Kidney (tissue), 14 donors: ENCODE data around the gene C4orf36. TPM values are rescaled to one million over a fixed set of nuclear protein-coding genes. Genes with fewer than 3 reads are reported as not detected.

ENCODE experiments used
- DNase-seq, 5 donors: peaks; one replicate each; pipeline ENCODE4 v3.0.0-alpha.2; 2013 to 2020
- FAIRE-seq: peaks from 2 replicates; lab custom pipeline; 2012; peaks lifted over from hg19 to GRCh38; lab: Jason Lieb, UNC
- H3K27ac ChIP-seq, 2 donors: one replicate each; pipeline ENCODE4 v1.7.0; 2013; ENCODE audit warnings: low read depth in 2 of 2, low read length in 2 of 2, inconsistent platforms in 1 of 2
- H3K27me3 ChIP-seq: one replicate; pipeline ENCODE4 v1.7.1; 2013; ENCODE audit warnings: low read length, inconsistent platforms; ENCODE audit not compliant: control insufficient read depth, insufficient read depth
- H3K36me3 ChIP-seq, 3 donors: one replicate each; pipeline versions ENCODE4 v1.7.0 to v1.7.1; 2013; ENCODE audit warnings: low read length in 3 of 3, control low read depth in 1 of 3, inconsistent platforms in 1 of 3; ENCODE audit not compliant: insufficient read depth in 3 of 3, control insufficient read depth in 2 of 3
- H3K4me1 ChIP-seq, 3 donors: one replicate each; pipeline versions ENCODE4 v1.7.0 to v1.7.1; 2013; ENCODE audit warnings: low read length in 3 of 3, inconsistent platforms in 1 of 3, low read depth in 1 of 3; ENCODE audit not compliant: control insufficient read depth in 2 of 3, insufficient read depth in 2 of 3
- H3K4me3 ChIP-seq, 3 donors: one replicate each; pipeline versions ENCODE4 v1.7.0 to v1.8.1; 2013; ENCODE audit warnings: low read length in 3 of 3, control low read depth in 1 of 3, inconsistent platforms in 1 of 3
- H3K9ac ChIP-seq, 3 donors: one replicate each; pipeline versions ENCODE4 v1.7.0 to v1.7.1; 2013; ENCODE audit warnings: low read length in 3 of 3, control low read depth in 1 of 3, inconsistent platforms in 1 of 3
- H3K9me3 ChIP-seq, 3 donors: one replicate each; pipeline versions ENCODE4 v1.7.0 to v1.7.1; 2013; ENCODE audit warnings: low read length in 3 of 3, control low read depth in 1 of 3, inconsistent platforms in 1 of 3; ENCODE audit not compliant: control insufficient read depth in 2 of 3, insufficient read depth in 1 of 3
- CTCF ChIP-seq: IDR thresholded peaks from 3 replicates; pipeline ENCODE4 v1.5.1; 2012; ENCODE audit warnings: mild to moderate bottlenecking, moderate library complexity, borderline replicate concordance; ENCODE audit not compliant: insufficient read depth; ENCODE audit errors: extremely low read depth
- intact Hi-C: fragments of 100-400 bp; cut with DNase I; formaldehyde crosslinking; loops from one replicate; pipeline ENCODE4 v1.11.1; 2022
- polyA plus RNA-seq: library from polyadenylated mRNA; stranded (reverse); fragments of 350-450 nt; fragmentation: Illumina TruSeq; extraction: RNeasy Lipid Tissue Mini Kit (QIAGEN cat#74804); gene quantifications from one replicate; pipeline ENCODE4 v1.2.3, GENCODE V29; 2014; ENCODE audit warnings: low read depth, low replicate concordance; ENCODE audit not compliant: insufficient read depth
- total RNA-seq: library from RNA; stranded (reverse); fragmentation: NEBNext Ultra II Directional; extraction: Animal tissue kit (Norgen Biotek cat#: 25700); gene quantifications from one replicate; pipeline ENCODE4 v1.2.1, GENCODE V29; 2021
- donor health status: control.
- donor health status: control.
- donor health status: control.
- donor health status: control.
- donor health status: control.
- donor health status: DM: yes; HTN: yes; CAD: no.
- donor health status: Normal renal cell carcinoma (clear cell type).

C4orf36 gene
- total and polyA plus RNA-seq, 2 donors from 2014 or later: 2.0 TPM; not detected in 1

- peak within 1 kb of the TSS; percentile 92 to 97 for H3K27ac ChIP-seq
- DNase-seq (peak; percentile 95 to 99 (median 96)), FAIRE-seq (no peak)
- intact Hi-C loops: no loop called here
- H3K4me1 ChIP-seq: peaks cover 0 to 21% (median 14%) of the 10 kb centered on the region in 3 donors
- H3K4me3 ChIP-seq: peak within 1 kb of the TSS; percentile 81 to 96 (median 85)
- peaks cover 0 to 6% (median 0%) of the 10 kb centered on the region in 3 donors for H3K36me3 ChIP-seq
- TF ChIP-seq CTCF: peak; percentile 40
- no peaks in the 10 kb centered on the region for H3K27me3 ChIP-seq
- H3K9ac ChIP-seq: peak within 1 kb of the TSS; percentile 78 to 96 (median 95)
- no peaks in the 10 kb centered on the region for H3K9me3 ChIP-seq
Observed at GRCh38 chr4:86934771-86935565, 42.7 kb upstream of the C4orf36 start, which contains the start of gene AFF1. Gene AFF1 (plus strand): TSS chr4:86935011. CDS start chr4:86948534, 13,523 bp downstream.

- no peaks in the 10 kb centered on the region for H3K9me3 ChIP-seq
- H3K27ac ChIP-seq: peak overlapping the region; percentile 88 to 92
- H3K36me3 ChIP-seq: peaks cover 0 to 6% (median 0%) of the 10 kb centered on the region in 3 donors
- H3K4me3 ChIP-seq: peak overlapping the region; percentile 81 to 93 (median 85)
- peak overlapping the region; percentile 78 to 96 (median 81) for H3K9ac ChIP-seq
- no peak for TF ChIP-seq CTCF
- FAIRE-seq: no peak
- H3K4me1 ChIP-seq: peaks cover 0 to 14% (median 7%) of the 10 kb centered on the region in 3 donors
- intact Hi-C loops: no loop called here
- peak in 1 of 5 donors; percentile 50 for DNase-seq
- H3K27me3 ChIP-seq: no peaks in the 10 kb centered on the region
Observed at GRCh38 chr4:86934147-86934770, 42.0 kb upstream of the C4orf36 start.

- Histone ChIP-seq H3K9ac (no peak overlapping the region), H3K4me3 (no peak overlapping the region), H3K27me3 (no peaks in the 10 kb centered on the region), H3K9me3 (no peaks in the 10 kb centered on the region), H3K36me3 (peaks cover 0 to 6% (median 0%) of the 10 kb centered on the region in 3 donors), H3K4me1 (no peaks in the 10 kb centered on the region), H3K27ac (no peak overlapping the region)
- no peak for TF ChIP-seq CTCF
- intact Hi-C loops: no loop called here
- FAIRE-seq (no peak), DNase-seq (no peak)
Observed at GRCh38 chr4:86928400-86929255, 36.4 kb upstream of the C4orf36 start.
